Vagina (tissue), 2 donors: ENCODE results near the gene KIF21A. TPM values are rescaled to one million over a fixed set of nuclear protein-coding genes. Genes with fewer than 3 reads are reported as not detected.

Experiments used
- DNase-seq, 2 donors: peaks; one replicate each; pipeline ENCODE4 v3.0.0-alpha.2; 2017; ENCODE audit errors: extremely low spot score in 2 of 2
- H3K27ac ChIP-seq: fragments of 200-600 bp; sonication (generic); one replicate; pipeline ENCODE4 v1.5.1; 2019
- H3K27me3 ChIP-seq: fragments of 200-600 bp; sonication (generic); one replicate; pipeline ENCODE4 v1.5.1; 2019
- H3K36me3 ChIP-seq, 2 donors: fragments of 200-600 bp; sonication (generic); one replicate each; pipeline ENCODE4 v1.5.1; 2017 to 2019
- H3K4me1 ChIP-seq: fragments of 200-600 bp; sonication (generic); one replicate; pipeline ENCODE4 v1.5.1; 2019
- H3K4me3 ChIP-seq, 2 donors: fragments of 200-600 bp; sonication (generic); 1 replicate in 1 of 2; 2 replicates in 1 of 2; pipeline ENCODE4 v1.5.1; 2016 to 2019
- H3K9me3 ChIP-seq: fragments of 200-600 bp; sonication (generic); one replicate; pipeline ENCODE4 v1.5.1; 2019
- POLR2A ChIP-seq, 2 donors: fragments of 450-650 bp; IDR thresholded peaks; one replicate each; pipeline ENCODE4 v1.6.1; 2017; ENCODE audit warnings: antibody characterized with exemption in 2 of 2, mild to moderate bottlenecking in 2 of 2, moderate library complexity in 2 of 2
- POLR2AphosphoS5 ChIP-seq, 2 donors: sonication (generic); formaldehyde crosslinking; IDR thresholded peaks; one replicate each; pipeline ENCODE4 v1.9.0; 2017; ENCODE audit warnings: antibody characterized with exemption in 2 of 2, mild to moderate bottlenecking in 2 of 2, low read depth in 1 of 2; ENCODE audit not compliant: insufficient read depth in 1 of 2
- intact Hi-C: fragments of 100-400 bp; cut with DNase I; formaldehyde crosslinking; loops from one replicate; pipeline ENCODE4 v1.15.1; 2023
- total RNA-seq: library from RNA; depleted of rRNA; stranded (reverse); fragments of >200 nt; gene quantifications from one replicate; pipeline ENCODE4 v1.2.3, GENCODE V29; 2016
- TF ChIP-seq, protein P1 (sequence below), 3 experiments: fragments of 450-650 bp in 2 of 3; fragments of 200-600 bp in 1 of 3; sonication (generic) in 1 of 3; IDR thresholded peaks; one replicate each; pipeline ENCODE4 v1.5.1; 2017 to 2019; ENCODE audit warnings: antibody characterized with exemption in 3 of 3, mild to moderate bottlenecking in 2 of 3, moderate library complexity in 2 of 3

Gene KIF21A
- total RNA-seq, 1 donor from 2014 or later, result 26.3 TPM

- intact Hi-C loops, result no loop called here
- no peaks in the 10 kb centered on the region for H3K4me1 ChIP-seq
- no peaks in the 10 kb centered on the region for H3K9me3 ChIP-seq
- H3K27me3 ChIP-seq, result no peaks in the 10 kb centered on the region
- no peak for DNase-seq
- no peak overlapping the region for H3K27ac ChIP-seq
- no peaks in the 10 kb centered on the region for H3K36me3 ChIP-seq
- no peak for TF ChIP-seq POLR2AphosphoS5 (IDR thresholded peaks at IDR 0.05; ENCODE audit: insufficient read depth in 1 of 2, low read depth in 1 of 2)
- no peak for TF ChIP-seq POLR2A (IDR thresholded peaks at IDR 0.05)
- TF ChIP-seq, protein P1, sequence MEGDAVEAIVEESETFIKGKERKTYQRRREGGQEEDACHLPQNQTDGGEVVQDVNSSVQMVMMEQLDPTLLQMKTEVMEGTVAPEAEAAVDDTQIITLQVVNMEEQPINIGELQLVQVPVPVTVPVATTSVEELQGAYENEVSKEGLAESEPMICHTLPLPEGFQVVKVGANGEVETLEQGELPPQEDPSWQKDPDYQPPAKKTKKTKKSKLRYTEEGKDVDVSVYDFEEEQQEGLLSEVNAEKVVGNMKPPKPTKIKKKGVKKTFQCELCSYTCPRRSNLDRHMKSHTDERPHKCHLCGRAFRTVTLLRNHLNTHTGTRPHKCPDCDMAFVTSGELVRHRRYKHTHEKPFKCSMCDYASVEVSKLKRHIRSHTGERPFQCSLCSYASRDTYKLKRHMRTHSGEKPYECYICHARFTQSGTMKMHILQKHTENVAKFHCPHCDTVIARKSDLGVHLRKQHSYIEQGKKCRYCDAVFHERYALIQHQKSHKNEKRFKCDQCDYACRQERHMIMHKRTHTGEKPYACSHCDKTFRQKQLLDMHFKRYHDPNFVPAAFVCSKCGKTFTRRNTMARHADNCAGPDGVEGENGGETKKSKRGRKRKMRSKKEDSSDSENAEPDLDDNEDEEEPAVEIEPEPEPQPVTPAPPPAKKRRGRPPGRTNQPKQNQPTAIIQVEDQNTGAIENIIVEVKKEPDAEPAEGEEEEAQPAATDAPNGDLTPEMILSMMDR (IDR thresholded peaks at IDR 0.05), result no peak
- H3K4me3 ChIP-seq, result no peak overlapping the region
Observed at GRCh38 chr12:39402922-39403321, 40.0 kb downstream of the KIF21A start.

DNA sequence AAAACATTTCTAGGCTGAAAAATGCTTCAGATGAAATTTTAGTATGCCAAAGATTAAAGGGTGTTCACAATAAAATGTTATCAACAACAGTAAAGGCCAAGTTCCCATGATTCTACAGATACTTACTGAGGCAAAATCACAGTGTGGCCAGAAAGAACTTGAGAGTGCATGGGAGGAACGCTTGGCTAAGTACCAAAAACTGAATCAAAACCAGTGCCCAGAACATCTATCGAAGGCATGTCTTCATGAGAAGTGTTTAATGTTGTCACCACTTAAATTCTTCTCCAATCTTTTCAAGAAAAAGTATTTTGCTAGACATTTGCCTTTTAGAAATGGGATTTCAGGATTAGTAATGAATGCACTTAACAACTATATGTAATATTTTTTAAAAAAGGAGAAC is 41.5 kb downstream of the KIF21A start:
- no peak for DNase-seq
- TF ChIP-seq POLR2AphosphoS5 (IDR thresholded peaks at IDR 0.05; ENCODE audit: insufficient read depth in 1 of 2, low read depth in 1 of 2) (no peak), POLR2A (IDR thresholded peaks at IDR 0.05) (no peak)
- TF ChIP-seq, protein P1 (IDR thresholded peaks at IDR 0.05), result no peak
- Histone ChIP-seq H3K27ac (no peak overlapping the region), H3K9me3 (no peaks in the 10 kb centered on the region), H3K27me3 (no peaks in the 10 kb centered on the region), H3K4me1 (no peaks in the 10 kb centered on the region), H3K4me3 (no peak overlapping the region), H3K36me3 (no peaks in the 10 kb centered on the region)
- intact Hi-C loops, result no loop called here

DNA sequence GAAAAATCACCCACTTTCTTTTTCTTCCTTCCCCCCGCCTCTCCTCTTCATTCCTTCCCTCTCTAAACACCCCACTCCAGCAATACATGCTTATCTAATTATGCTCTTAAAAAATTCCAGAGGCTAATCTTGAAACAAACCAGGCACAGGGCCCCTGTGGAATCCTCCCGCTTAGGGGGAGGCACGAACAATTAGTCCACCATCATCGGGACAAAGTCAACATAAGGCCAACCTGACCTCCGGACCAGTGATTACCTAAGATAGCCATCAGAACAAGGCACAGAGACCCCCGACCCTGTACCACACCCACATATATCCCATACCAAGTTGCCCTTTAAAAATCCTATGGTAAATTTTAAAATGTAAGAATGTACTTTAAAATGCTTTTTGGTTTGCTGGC is 47.1 kb downstream of the KIF21A start:
- no peak overlapping the region for H3K4me3 ChIP-seq
- no peaks in the 10 kb centered on the region for H3K27me3 ChIP-seq
- no peaks in the 10 kb centered on the region for H3K9me3 ChIP-seq
- no peak overlapping the region for H3K27ac ChIP-seq
- intact Hi-C loops, result no loop called here
- no peaks in the 10 kb centered on the region for H3K4me1 ChIP-seq
- no peak for TF ChIP-seq POLR2AphosphoS5 (IDR thresholded peaks at IDR 0.05; ENCODE audit: insufficient read depth in 1 of 2, low read depth in 1 of 2)
- TF ChIP-seq POLR2A (IDR thresholded peaks at IDR 0.05), result no peak
- TF ChIP-seq, protein P1 (IDR thresholded peaks at IDR 0.05), result no peak
- no peak for DNase-seq
- H3K36me3 ChIP-seq, result no peaks in the 10 kb centered on the region

DNA sequence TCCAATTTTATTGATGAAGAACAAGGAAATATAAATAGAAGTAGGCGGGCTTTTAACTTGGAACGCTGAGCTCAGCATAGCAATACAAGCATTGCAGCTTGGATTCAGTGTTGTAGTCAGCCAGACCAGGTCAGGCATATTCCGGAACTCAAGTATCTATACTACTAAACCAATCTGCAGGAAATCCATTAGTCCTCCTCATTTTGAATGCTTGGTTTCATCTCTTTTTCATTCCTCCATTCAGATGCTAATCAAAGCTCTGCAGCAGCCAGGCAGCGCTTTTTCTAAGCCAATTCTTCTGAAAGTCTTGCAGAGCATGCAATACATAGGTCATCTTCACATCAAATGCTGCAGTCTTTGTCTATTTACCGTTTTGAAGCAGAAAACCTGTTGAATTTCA is 49.0 kb downstream of the KIF21A start:
- Histone ChIP-seq H3K27ac (no peak overlapping the region), H3K4me1 (no peaks in the 10 kb centered on the region), H3K4me3 (no peak overlapping the region), H3K9me3 (no peaks in the 10 kb centered on the region), H3K27me3 (no peaks in the 10 kb centered on the region), H3K36me3 (no peaks in the 10 kb centered on the region)
- intact Hi-C loops, result no loop called here
- TF ChIP-seq, protein P1 (IDR thresholded peaks at IDR 0.05), result no peak
- TF ChIP-seq POLR2AphosphoS5 (IDR thresholded peaks at IDR 0.05; ENCODE audit: insufficient read depth in 1 of 2, low read depth in 1 of 2), result no peak
- no peak for DNase-seq

DNA sequence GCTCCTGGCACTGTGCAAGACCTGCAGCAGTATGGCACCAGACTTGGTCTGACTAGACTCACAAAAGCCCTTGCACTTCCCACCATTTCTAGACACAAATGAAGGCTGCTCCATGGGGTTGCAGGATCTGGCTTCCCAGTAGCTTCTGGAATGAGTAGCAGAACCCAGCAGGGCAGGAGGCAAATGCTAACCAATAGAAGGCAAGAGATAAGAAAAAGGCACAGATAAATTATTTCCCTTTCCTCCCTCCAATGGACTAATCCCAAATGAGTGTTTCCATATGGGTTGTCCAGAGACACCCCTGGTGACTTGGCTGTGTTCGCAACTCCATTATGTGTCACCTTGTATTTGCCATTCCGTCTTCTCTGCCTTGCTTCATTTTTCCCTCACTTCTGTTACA is 49.7 kb downstream of the KIF21A start:
- intact Hi-C loops, result no loop called here
- Histone ChIP-seq H3K4me3 (no peak overlapping the region), H3K27me3 (no peaks in the 10 kb centered on the region), H3K36me3 (no peaks in the 10 kb centered on the region), H3K27ac (no peak overlapping the region), H3K9me3 (no peaks in the 10 kb centered on the region), H3K4me1 (no peaks in the 10 kb centered on the region)
- DNase-seq, result no peak
- TF ChIP-seq POLR2AphosphoS5 (IDR thresholded peaks at IDR 0.05; ENCODE audit: insufficient read depth in 1 of 2, low read depth in 1 of 2) (no peak), POLR2A (IDR thresholded peaks at IDR 0.05) (no peak)
- TF ChIP-seq, protein P1 (IDR thresholded peaks at IDR 0.05), result no peak
